Measurements from ENCODE around the gene UTS2R. TPM values are rescaled to one million over a fixed set of nuclear protein-coding genes. Genes with fewer than 3 reads are reported as not detected.

Gene UTS2R
- total RNA-seq, 2 donors from 2014 or later: 0.40 TPM; not detected in 1

- no peaks in the 10 kb centered on the region for H3K27me3 Mint-ChIP-seq (ENCODE audit: insufficient read depth)
- no peaks in the 10 kb centered on the region for H3K36me3 Mint-ChIP-seq (ENCODE audit: low read depth)
- peaks cover 11% of the 10 kb centered on the region for H3K4me1 Mint-ChIP-seq
- no peak overlapping the region for H3K4me3 Mint-ChIP-seq
- Histone ChIP-seq H3K9me3 (ENCODE audit: control insufficient read depth, low read length) (no peaks in the 10 kb centered on the region), H3K9ac (ENCODE audit: extremely low read depth, low read length, poor library complexity, severe bottlenecking) (no peak overlapping the region), H3K27ac (ENCODE audit: low read depth, low read length) (no peak overlapping the region), H3K4me3 (ENCODE audit: low read length) (no peak overlapping the region), H3K4me1 (ENCODE audit: control insufficient read depth, insufficient read depth, low read length) (no peaks in the 10 kb centered on the region), H3K36me3 (ENCODE audit: control insufficient read depth, insufficient read depth, low read length) (no peaks in the 10 kb centered on the region), H3K27me3 (ENCODE audit: control insufficient read depth, insufficient read depth, low read length, poor library complexity, severe bottlenecking) (no peaks in the 10 kb centered on the region)
- WGBS, 2 experiments (ENCODE audit: insufficient coverage in 1 of 2, insufficient read length in 1 of 2): 87 to 89% methylated on average over 10 to 11 of the region's 11 CpGs
- no peak for TF ChIP-seq CTCF (conservative IDR thresholded peaks at IDR 0.05)
- DNase-seq: no peak
- H3K9me3 Mint-ChIP-seq: no peaks in the 10 kb centered on the region
- H3K27ac Mint-ChIP-seq: no peak overlapping the region
Observed at GRCh38 chr17:82348866-82349265, 22.7 kb upstream of the UTS2R start.

GRCh38 chr17:82349287-82349701 lies 22.3 kb upstream of the UTS2R start:
- Histone ChIP-seq H3K9ac (ENCODE audit: extremely low read depth, low read length, poor library complexity, severe bottlenecking) (no peak overlapping the region), H3K4me1 (ENCODE audit: control insufficient read depth, insufficient read depth, low read length) (no peaks in the 10 kb centered on the region), H3K4me3 (ENCODE audit: low read length) (no peak overlapping the region), H3K36me3 (ENCODE audit: control insufficient read depth, insufficient read depth, low read length) (no peaks in the 10 kb centered on the region), H3K9me3 (ENCODE audit: control insufficient read depth, low read length) (no peaks in the 10 kb centered on the region), H3K27me3 (ENCODE audit: control insufficient read depth, insufficient read depth, low read length, poor library complexity, severe bottlenecking) (no peaks in the 10 kb centered on the region), H3K27ac (ENCODE audit: low read depth, low read length) (no peak overlapping the region)
- peaks cover 11% of the 10 kb centered on the region for H3K4me1 Mint-ChIP-seq
- TF ChIP-seq CTCF (conservative IDR thresholded peaks at IDR 0.05): no peak
- H3K4me3 Mint-ChIP-seq: no peak overlapping the region
- no peaks in the 10 kb centered on the region for H3K36me3 Mint-ChIP-seq (ENCODE audit: low read depth)
- H3K27me3 Mint-ChIP-seq (ENCODE audit: insufficient read depth): no peaks in the 10 kb centered on the region
- H3K27ac Mint-ChIP-seq: no peak overlapping the region
- 81 to 83% methylated on average over 8 to 11 of the region's 11 CpGs for WGBS, 2 experiments (ENCODE audit: insufficient coverage in 1 of 2, insufficient read length in 1 of 2)
- DNase-seq: peak; percentile 42
- no peaks in the 10 kb centered on the region for H3K9me3 Mint-ChIP-seq

GRCh38 chr17:82350182-82351030 lies 21.2 kb upstream of the UTS2R start:
- 93 to 96% methylated on average over 26 to 28 of the region's 28 CpGs for WGBS, 2 experiments (ENCODE audit: insufficient coverage in 1 of 2, insufficient read length in 1 of 2)
- H3K9me3 ChIP-seq (ENCODE audit: control insufficient read depth, low read length): no peaks in the 10 kb centered on the region
- no peak overlapping the region for H3K9ac ChIP-seq (ENCODE audit: extremely low read depth, low read length, poor library complexity, severe bottlenecking)
- no peaks in the 10 kb centered on the region for H3K9me3 Mint-ChIP-seq
- H3K36me3 ChIP-seq (ENCODE audit: control insufficient read depth, insufficient read depth, low read length): no peaks in the 10 kb centered on the region
- H3K4me3 ChIP-seq (ENCODE audit: low read length): no peak overlapping the region
- H3K4me1 Mint-ChIP-seq: peaks cover 11% of the 10 kb centered on the region
- H3K4me3 Mint-ChIP-seq: no peak overlapping the region
- no peak overlapping the region for H3K27ac Mint-ChIP-seq
- peak; percentile 79 for DNase-seq
- peak; percentile 27 for TF ChIP-seq CTCF (conservative IDR thresholded peaks at IDR 0.05)
- H3K27me3 ChIP-seq (ENCODE audit: control insufficient read depth, insufficient read depth, low read length, poor library complexity, severe bottlenecking): no peaks in the 10 kb centered on the region
- no peak overlapping the region for H3K27ac ChIP-seq (ENCODE audit: low read depth, low read length)
- H3K36me3 Mint-ChIP-seq (ENCODE audit: low read depth): no peaks in the 10 kb centered on the region
- H3K4me1 ChIP-seq (ENCODE audit: control insufficient read depth, insufficient read depth, low read length): no peaks in the 10 kb centered on the region
- peaks cover 5% of the 10 kb centered on the region for H3K27me3 Mint-ChIP-seq (ENCODE audit: insufficient read depth)
